Tracheal epithelial cell (primary cell): ENCODE results near the gene XPNPEP3. TPM values are rescaled to one million over a fixed set of nuclear protein-coding genes. Genes with fewer than 3 reads are reported as not detected.

Experiments
- total RNA-seq: library from RNA; depleted of rRNA; stranded (reverse); fragments of >200 nt; gene quantifications from 2 replicates; pipeline ENCODE4 v1.2.1, GENCODE V29; 2014

XPNPEP3 gene
- total RNA-seq, result 4.6 and 8.1 TPM in 2 replicates

DNA sequence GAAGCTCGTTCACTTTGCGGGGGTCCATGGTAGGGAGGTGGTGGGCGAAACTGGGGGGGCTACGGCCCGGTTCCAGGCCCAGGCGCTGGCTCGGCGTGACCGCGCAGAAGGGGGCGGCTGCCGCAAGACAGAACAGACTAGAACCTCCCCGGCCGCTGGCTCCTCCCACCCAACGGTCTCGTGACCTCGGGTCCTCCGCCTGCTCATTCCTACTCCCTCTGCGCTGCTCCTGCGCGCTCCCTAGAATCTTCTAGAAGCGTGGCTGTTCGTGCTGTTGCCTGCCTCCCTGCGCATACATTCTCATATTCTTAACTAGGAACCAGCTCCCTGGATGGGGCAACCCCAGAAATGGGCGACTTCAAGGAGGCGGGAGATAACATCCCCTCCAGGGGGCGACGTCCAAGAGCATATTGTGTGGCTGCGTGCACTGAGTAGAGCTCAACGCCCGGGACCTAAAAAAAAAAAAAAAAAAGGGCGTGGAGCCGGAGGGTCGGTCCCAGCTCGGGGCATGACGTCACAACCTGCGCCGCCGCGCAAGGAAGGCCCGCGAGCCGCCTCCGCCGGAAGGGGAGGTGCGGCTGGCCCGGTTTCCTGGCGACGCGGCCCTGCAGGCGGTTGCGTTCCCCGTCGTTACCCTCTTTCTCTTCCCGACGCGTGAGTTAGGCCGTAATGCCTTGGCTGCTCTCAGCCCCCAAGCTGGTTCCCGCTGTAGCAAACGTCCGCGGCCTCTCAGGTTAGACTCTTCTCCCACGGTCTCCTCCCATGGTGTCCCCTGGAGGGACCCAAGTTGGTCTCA is at the start of gene XPNPEP3, which contains the start of gene ST13:
XPNPEP3 (plus strand) TSS at position 636 of the 796 bp plus-strand sequence; CDS start at position 670, 34 bp downstream.
ST13 (minus strand) TSS at position 127 of the 796 bp plus-strand sequence; CDS start at position 28, 99 bp downstream.

DNA sequence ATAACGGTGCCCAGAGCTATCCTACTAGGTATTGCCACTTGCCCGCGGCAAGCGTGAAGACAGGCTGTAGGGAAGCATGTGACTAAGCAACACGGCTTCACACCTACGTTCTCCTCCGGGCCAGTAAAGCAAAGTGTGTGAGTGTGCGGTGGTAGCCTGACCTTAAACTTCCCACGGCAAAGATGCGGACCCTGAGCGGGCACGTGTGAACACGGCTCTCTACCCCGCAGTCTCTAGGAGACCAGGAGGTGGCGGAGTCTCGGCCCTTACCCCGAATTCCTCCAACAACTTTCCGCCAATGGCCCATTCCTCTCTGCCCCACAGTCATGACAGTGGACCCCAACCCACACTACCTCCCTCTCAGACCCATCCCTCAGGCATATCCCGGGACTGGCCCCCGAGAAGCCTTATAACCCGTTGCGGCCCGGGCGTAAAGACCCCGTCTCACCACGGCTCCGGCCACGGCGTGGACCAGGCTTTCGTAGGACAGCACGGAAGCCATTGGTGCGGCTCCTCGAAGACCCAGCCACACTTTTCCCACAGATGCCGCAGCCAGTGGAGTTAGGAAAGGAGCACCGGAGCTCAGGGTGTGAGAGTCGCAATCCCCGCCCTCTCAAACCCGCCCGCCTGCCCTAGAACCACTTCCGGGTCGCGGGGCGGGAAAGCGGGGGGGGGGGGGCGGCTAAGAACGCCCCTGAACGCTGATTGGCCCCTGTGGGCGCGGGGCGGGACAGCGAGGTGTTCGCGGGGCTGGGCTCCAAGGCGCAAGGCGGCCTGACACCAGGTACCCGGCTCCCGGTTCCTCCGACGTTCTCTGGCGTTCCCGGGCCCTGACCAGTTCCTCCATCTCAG is 38.0 kb upstream of the XPNPEP3 start, which contains the start of gene SLC25A17:
SLC25A17 (minus strand) TSS at position 600 of the 852 bp plus-strand sequence; CDS start at position 502, 98 bp downstream.

DNA sequence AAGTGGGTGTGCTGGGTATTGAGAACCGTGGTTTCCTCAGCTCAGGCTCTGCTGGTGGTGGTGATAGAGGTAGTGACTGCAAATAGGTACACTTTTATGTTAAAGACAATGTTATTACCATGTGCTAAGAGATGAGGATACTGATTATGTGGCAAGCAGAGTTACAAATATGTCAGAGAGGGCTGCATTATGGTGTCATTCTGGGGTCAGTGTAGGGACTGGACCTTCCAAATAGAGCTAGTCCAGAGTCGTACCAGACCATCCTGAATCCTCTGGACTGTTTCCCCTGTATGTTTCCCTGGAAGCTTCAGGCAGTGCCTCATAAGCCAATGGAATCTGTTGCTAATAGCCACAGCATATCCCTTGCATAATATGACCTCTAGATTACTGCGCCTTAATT is 5.1 kb downstream of the XPNPEP3 start, which contains the start of gene DNAJB7:
DNAJB7 (minus strand) TSS at position 101 of the 400 bp plus-strand sequence. CDS start 119 bp downstream, outside the sequence.

DNA sequence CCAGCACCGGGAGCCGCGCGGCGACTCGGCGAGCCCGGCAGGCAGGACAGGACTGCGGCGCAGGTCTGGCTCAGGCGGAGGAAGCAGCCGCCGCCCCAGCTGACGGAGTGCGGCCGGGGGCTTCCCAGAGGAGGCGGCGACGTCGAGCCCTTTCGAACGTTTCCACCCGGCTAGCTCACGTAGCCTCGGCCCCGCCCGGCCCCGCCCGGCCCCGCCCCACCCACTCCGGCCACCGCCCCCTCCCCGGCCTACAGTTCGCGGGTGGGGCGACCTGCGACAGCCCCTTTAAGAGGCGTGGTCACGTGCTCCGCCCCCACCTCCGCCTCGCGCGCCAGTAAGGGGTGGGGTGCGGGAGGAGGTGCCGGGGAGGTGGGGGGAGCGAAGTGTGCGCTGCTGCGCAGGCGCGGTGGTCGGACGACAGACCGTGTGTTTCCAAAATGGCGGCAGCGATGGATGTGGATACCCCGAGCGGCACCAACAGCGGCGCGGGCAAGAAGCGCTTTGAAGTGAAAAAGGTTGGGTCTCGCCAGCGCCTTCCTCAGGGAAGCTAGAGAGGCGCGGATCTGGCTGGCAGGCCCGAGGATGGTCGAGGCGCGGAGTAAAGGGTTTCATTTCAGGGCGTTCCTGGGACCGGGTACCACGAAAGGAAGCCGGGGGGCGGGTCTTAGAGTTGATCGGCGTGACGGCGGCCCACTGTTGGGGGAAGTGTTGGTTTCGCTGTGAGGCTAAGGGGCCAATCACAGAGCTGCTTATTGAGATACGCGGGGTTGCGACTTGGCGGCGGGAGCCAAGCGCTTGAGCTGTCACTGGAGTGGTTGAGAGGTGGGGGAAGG is 94.2 kb downstream of the XPNPEP3 start, which contains the start of gene RBX1:
RBX1 (plus strand) TSS at position 417 of the 833 bp plus-strand sequence; CDS start at position 438, 21 bp downstream.

Other genes with a start within 250 kb of the XPNPEP3 start
- 13.6 and 18.1 TPM in 2 replicates for gene MRTFA, start 220.4 kb upstream of the XPNPEP3 start, total RNA-seq
- gene MCHR1, start 177.7 kb upstream of the XPNPEP3 start, total RNA-seq, result 0.24 TPM in 1 of 2 replicates, not detected in the other
- 17.8 and 23.4 TPM in 2 replicates for gene SLC25A17, start 37.8 kb upstream of the XPNPEP3 start, total RNA-seq
- 189 and 212 TPM in 2 replicates for gene ST13, start 509 bp upstream of the XPNPEP3 start, total RNA-seq
- gene DNAJB7, start 5.0 kb downstream of the XPNPEP3 start, total RNA-seq, result not detected in 2 replicates
- 37.7 and 61.2 TPM in 2 replicates for gene RBX1, start 94.2 kb downstream of the XPNPEP3 start, total RNA-seq
- gene EP300, start 235.4 kb downstream of the XPNPEP3 start, total RNA-seq, result 24.6 and 31.8 TPM in 2 replicates